Stomach (tissue), 9 donors: ENCODE measurements around the gene VDR. TPM values are rescaled to one million over a fixed set of nuclear protein-coding genes. Genes with fewer than 3 reads are reported as not detected.

ENCODE experiments used
- DNase-seq, 2 donors: peaks; one replicate each; pipeline versions ENCODE4 v3.0.0 to v3.0.0-alpha.2; 2013 to 2019
- H3K27ac ChIP-seq, 5 donors: fragments of 200-600 bp in 4 of 5; sonication (generic) in 4 of 5; one replicate each; pipeline ENCODE4 v1.5.1; 2013 to 2019; ENCODE audit warnings: mild to moderate bottlenecking in 1 of 5, moderate library complexity in 1 of 5
- H3K27me3 ChIP-seq, 3 donors: fragments of 200-600 bp; sonication (generic); one replicate each; pipeline ENCODE4 v1.5.1; 2017 to 2019; ENCODE audit warnings: mixed run types in 1 of 3
- H3K36me3 ChIP-seq, 4 donors: fragments of 200-600 bp; sonication (generic); 1 replicate in 3 of 4; 2 replicates in 1 of 4; pipeline ENCODE4 v1.5.1; 2016 to 2019
- H3K4me1 ChIP-seq, 4 donors: fragments of 200-600 bp; sonication (generic); one replicate each; pipeline ENCODE4 v1.5.1; 2016 to 2019
- H3K4me3 ChIP-seq, 4 donors: fragments of 200-600 bp; sonication (generic) in 3 of 4; one replicate each; pipeline ENCODE4 v1.5.1; 2016 to 2019; ENCODE audit warnings: mild to moderate bottlenecking in 1 of 4
- H3K9me3 ChIP-seq, 4 donors: fragments of 200-600 bp; sonication (generic); one replicate each; pipeline ENCODE4 v1.5.1; 2016 to 2019
- CTCF ChIP-seq, 7 experiments: fragments of 450-650 bp in 4 of 7; fragments of 200-600 bp in 3 of 7; sonication (generic) in 3 of 7; IDR thresholded peaks; one replicate each; pipeline ENCODE4 v1.5.1; 2016 to 2019; ENCODE audit warnings: antibody characterized with exemption in 7 of 7, control low read depth in 2 of 7, mild to moderate bottlenecking in 1 of 7
- EP300 ChIP-seq: sonication (generic); formaldehyde crosslinking; IDR thresholded peaks from one replicate; pipeline ENCODE4 v1.6.1; 2017; ENCODE audit warnings: antibody characterized with exemption
- POLR2A ChIP-seq, 4 donors: fragments of 450-650 bp; IDR thresholded peaks; one replicate each; pipeline ENCODE4 v1.6.1; 2016; ENCODE audit warnings: antibody characterized with exemption in 4 of 4, control low read depth in 2 of 4, mild to moderate bottlenecking in 1 of 4, moderate library complexity in 1 of 4
- POLR2AphosphoS5 ChIP-seq, 3 donors: sonication (generic); formaldehyde crosslinking; IDR thresholded peaks; one replicate each; pipeline ENCODE4 v1.6.1; 2016; ENCODE audit warnings: antibody characterized with exemption in 3 of 3
- WGBS, 5 donors: extraction: QIAGEN DNeasy Blood & Tissue Kit in 3 of 5; methylation state at CpG; one replicate each; pipeline versions ENCODE4 v1.1.5 to v1.1.7; 2013 to 2018; 5-methylcytosine and 5-hydroxymethylcytosine counted together
- intact Hi-C: fragments of 100-400 bp; cut with DNase I; formaldehyde crosslinking; loops from one replicate; pipeline ENCODE4 v1.15.1; 2023; ENCODE audit warnings: low total_unique reads
- polyA plus RNA-seq, 3 donors: library from polyadenylated mRNA; stranded (reverse); fragments of 200-250 nt; gene quantifications; one replicate each; pipeline ENCODE4 v1.2.3, GENCODE V29; 2013
- total RNA-seq, 5 donors: library from RNA; depleted of rRNA; stranded (reverse); fragments of >200 nt; gene quantifications; one replicate each; pipeline versions ENCODE4 v1.1.0 to v1.2.3, GENCODE V29; 2014 to 2016
- donor health status: healthy with polysubstance abuse.
- donor health status: Bipolar disorder and iron deficiency.
- donor health status: healthy.

Gene VDR
- total and polyA plus RNA-seq, 8 donors, result 2.8 to 22.3 (median 4.7) TPM

GRCh38 chr12:47840571-47840970, 64.2 kb downstream of the VDR start:
- TF ChIP-seq CTCF (IDR thresholded peaks at IDR 0.05), result no peak
- TF ChIP-seq POLR2A (IDR thresholded peaks at IDR 0.05), result no peak
- no peak for TF ChIP-seq POLR2AphosphoS5 (IDR thresholded peaks at IDR 0.05)
- no peak for TF ChIP-seq EP300
- no peak for DNase-seq
- WGBS, 5 donors, result 69 to 91% (median 85%) methylated on average over 1 of the region's 1 CpG
- Histone ChIP-seq H3K36me3 (peaks cover 0 to 20% (median 8%) of the 10 kb centered on the region in 4 donors), H3K27ac (no peak overlapping the region), H3K9me3 (no peaks in the 10 kb centered on the region), H3K27me3 (no peaks in the 10 kb centered on the region), H3K4me1 (peaks cover 0 to 29% (median 13%) of the 10 kb centered on the region in 4 donors), H3K4me3 (no peak overlapping the region)
- intact Hi-C loops, result loop anchor here (5.0 to 10.0 kb wide), 2 partner anchors 43 to 126 kb away; no protein-coding TSS in a partner anchor

GRCh38 chr12:47839214-47839876, 65.4 kb downstream of the VDR start:
- intact Hi-C loops, result no loop called here
- Histone ChIP-seq H3K4me3 (no peak overlapping the region), H3K36me3 (peaks cover 0 to 9% (median 3%) of the 10 kb centered on the region in 4 donors), H3K27ac (no peak overlapping the region), H3K4me1 (peaks cover 0 to 29% (median 16%) of the 10 kb centered on the region in 4 donors), H3K9me3 (no peaks in the 10 kb centered on the region), H3K27me3 (no peaks in the 10 kb centered on the region)
- WGBS, 5 donors, result 80 to 89% (median 86%) methylated on average over 8 of the region's 8 CpGs
- TF ChIP-seq EP300 (no peak), CTCF (IDR thresholded peaks at IDR 0.05) (no peak), POLR2A (IDR thresholded peaks at IDR 0.05) (no peak), POLR2AphosphoS5 (IDR thresholded peaks at IDR 0.05) (no peak)
- DNase-seq, result no peak

- 39 to 46% (median 43%) methylated on average over 9 to 10 of the region's 10 CpGs for WGBS, 5 donors
- Histone ChIP-seq H3K27ac (no peak overlapping the region), H3K9me3 (no peaks in the 10 kb centered on the region), H3K36me3 (peaks cover 0 to under 1% (median 0%) of the 10 kb centered on the region in 4 donors), H3K4me1 (peaks cover 0 to 29% (median 16%) of the 10 kb centered on the region in 4 donors), H3K27me3 (no peaks in the 10 kb centered on the region), H3K4me3 (no peak overlapping the region)
- intact Hi-C loops, result no loop called here
- peak in 1 of 2 donors; percentile 68 for DNase-seq
- TF ChIP-seq EP300, result no peak
- peak in 4 of 7 experiments; percentile 23 to 52 (median 29) for TF ChIP-seq CTCF (IDR thresholded peaks at IDR 0.05)
Observed at GRCh38 chr12:47838286-47838931, 66.4 kb downstream of the VDR start.

- WGBS, 5 donors, result 46 to 53% (median 52%) methylated on average over 13 of the region's 13 CpGs
- no peaks in the 10 kb centered on the region for H3K27me3 ChIP-seq
- H3K4me3 ChIP-seq, result no peak overlapping the region
- H3K9me3 ChIP-seq, result no peaks in the 10 kb centered on the region
- H3K36me3 ChIP-seq, result no peaks in the 10 kb centered on the region
- peak; percentile 79 to 87 for DNase-seq
- peak overlapping the region in 1 of 5 donors; percentile 3 for H3K27ac ChIP-seq
- H3K4me1 ChIP-seq, result peaks cover 0 to 29% (median 16%) of the 10 kb centered on the region in 4 donors
- intact Hi-C loops, result no loop called here
- peak in 1 of 3 donors; percentile 81 for TF ChIP-seq POLR2AphosphoS5 (IDR thresholded peaks at IDR 0.05)
- TF ChIP-seq POLR2A (IDR thresholded peaks at IDR 0.05), result no peak
- peak in 6 of 7 experiments; percentile 46 to 98 (median 94) for TF ChIP-seq CTCF (IDR thresholded peaks at IDR 0.05)
- no peak for TF ChIP-seq EP300
Observed at GRCh38 chr12:47837190-47838171, 67.3 kb downstream of the VDR start.
